Psoas muscle (tissue), 8 donors: Measurements from ENCODE around the gene CLEC9A. TPM values are rescaled to one million over a fixed set of nuclear protein-coding genes. Genes with fewer than 3 reads are reported as not detected.

Source experiments
- ATAC-seq, 4 donors: fragments of 200-7000 bp; cut with Tn5 transposase; one replicate each; pipeline ENCODE4 v1.9.1; 2020; ENCODE audit warnings: moderate library complexity in 3 of 4, mild to moderate bottlenecking in 2 of 4
- DNase-seq, 2 donors: peaks; one replicate each; pipeline ENCODE4 v3.0.0-alpha.2; 2020
- H3K27ac ChIP-seq: fragments of 200-600 bp; one replicate; pipeline ENCODE4 v1.8.0; 2022
- H3K27me3 ChIP-seq, 3 donors: fragments of 200-600 bp in 1 of 3; one replicate each; pipeline versions ENCODE4 v1.6.1 to v1.8.0; 2013 to 2022; ENCODE audit warnings: low read length in 2 of 3, mild to moderate bottlenecking in 2 of 3, moderate library complexity in 1 of 3; ENCODE audit not compliant: insufficient read depth in 3 of 3
- H3K36me3 ChIP-seq, 2 donors: fragments of 200-600 bp in 1 of 2; one replicate each; pipeline versions ENCODE4 v1.6.1 to v1.8.0; 2013 to 2022; ENCODE audit warnings: low read depth in 1 of 2, mild to moderate bottlenecking in 1 of 2, moderate library complexity in 1 of 2; ENCODE audit not compliant: insufficient read depth in 1 of 2
- H3K4me1 ChIP-seq: fragments of 200-600 bp; one replicate; pipeline ENCODE4 v1.8.0; 2022
- H3K4me3 ChIP-seq: fragments of 200-600 bp; one replicate; pipeline ENCODE4 v1.8.0; 2022; ENCODE audit warnings: mild to moderate bottlenecking
- H3K9me3 ChIP-seq: fragments of 200-600 bp; one replicate; pipeline ENCODE4 v1.8.0; 2022
- WGBS, 3 donors: extraction: QIAGEN DNeasy Blood & Tissue Kit; methylation state at CpG; one replicate each; pipeline versions ENCODE4 v1.1.6 to v1.1.7; 2013; 5-methylcytosine and 5-hydroxymethylcytosine counted together
- intact Hi-C, 2 donors: fragments of 100-400 bp; cut with DNase I; formaldehyde crosslinking; loops; one replicate each; pipeline versions ENCODE4 v1.11.0 to v1.14.2; 2022
- polyA plus RNA-seq, 3 donors: library from polyadenylated mRNA; stranded (reverse); fragments of 200-250 nt; gene quantifications; one replicate each; pipeline ENCODE4 v1.2.3, GENCODE V29; 2013
- total RNA-seq, 4 donors: library from RNA; stranded (reverse); fragmentation: NEBNext Ultra II Directional in 2 of 4; extraction: Animal tissue kit (Norgen Biotek cat#: 25700) in 2 of 4; gene quantifications; one replicate each; pipeline versions ENCODE4 v1.2.1 to v1.2.4, GENCODE V29; 2021 to 2023
- TF ChIP-seq, protein P1 (sequence below): fragments of 200-600 bp; IDR thresholded peaks from one replicate; pipeline ENCODE4 v1.8.0; 2022; ENCODE audit warnings: antibody characterized with exemption
- donor health status: healthy with polysubstance abuse.
- donor health status: DM: no; HTN: no; CAD: no; lungs with moderate emphysema.
- donor health status: Bipolar disorder and iron deficiency.
- donor health status: healthy.
- donor health status: DM: yes; HTN: yes; CAD: no.
- donor health status: DM: no; HTN: no; CAD: no.
- donor health status: DM: no; HTN: no; CAD: no.
- donor health status: DM: yes; HTN: yes; CAD: no.

CLEC9A gene
- total and polyA plus RNA-seq, 7 donors = 0.05 TPM; not detected in 6

DNA sequence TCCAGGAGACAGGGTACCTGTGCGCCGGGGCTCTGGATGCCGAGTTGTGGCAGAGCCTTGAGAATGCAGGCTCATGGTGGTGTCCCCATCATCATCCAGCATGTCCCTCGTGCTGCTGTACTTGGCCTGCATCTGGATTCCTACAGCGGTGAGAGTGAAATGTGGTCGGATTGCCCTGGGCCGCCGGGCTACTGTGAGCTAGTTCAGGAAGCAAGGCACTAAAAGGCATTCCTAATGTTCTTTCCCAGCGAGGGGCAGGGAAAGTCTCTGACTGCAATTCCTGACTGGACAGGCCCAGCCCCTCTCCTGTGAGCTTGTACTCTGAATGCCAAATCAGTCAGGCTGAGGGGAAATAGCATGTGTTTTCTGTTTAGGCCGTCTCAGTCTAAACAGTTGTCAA is 68.3 kb downstream of the CLEC9A start, which contains the start of gene CLEC1A:
TSS of gene CLEC1A (minus strand) at position 195 of the 400 bp plus-strand sequence. CDS start at position 132, 63 bp downstream.
- H3K27me3 ChIP-seq = peaks cover 0 to 3% (median 1%) of the 10 kb centered on the region in 3 donors
- H3K27ac ChIP-seq = peak within 1 kb of the TSS; percentile 48
- peak within 1 kb of the TSS; percentile 53 for H3K4me3 ChIP-seq
- DNase-seq = no peak
- no peaks in the 10 kb centered on the region for H3K4me1 ChIP-seq
- ATAC-seq = peak in 2 of 4 donors; percentile 36 to 42
- WGBS, 3 donors = 26 to 30% (median 27%) methylated on average over 10 of the region's 10 CpGs
- TF ChIP-seq, protein P1, sequence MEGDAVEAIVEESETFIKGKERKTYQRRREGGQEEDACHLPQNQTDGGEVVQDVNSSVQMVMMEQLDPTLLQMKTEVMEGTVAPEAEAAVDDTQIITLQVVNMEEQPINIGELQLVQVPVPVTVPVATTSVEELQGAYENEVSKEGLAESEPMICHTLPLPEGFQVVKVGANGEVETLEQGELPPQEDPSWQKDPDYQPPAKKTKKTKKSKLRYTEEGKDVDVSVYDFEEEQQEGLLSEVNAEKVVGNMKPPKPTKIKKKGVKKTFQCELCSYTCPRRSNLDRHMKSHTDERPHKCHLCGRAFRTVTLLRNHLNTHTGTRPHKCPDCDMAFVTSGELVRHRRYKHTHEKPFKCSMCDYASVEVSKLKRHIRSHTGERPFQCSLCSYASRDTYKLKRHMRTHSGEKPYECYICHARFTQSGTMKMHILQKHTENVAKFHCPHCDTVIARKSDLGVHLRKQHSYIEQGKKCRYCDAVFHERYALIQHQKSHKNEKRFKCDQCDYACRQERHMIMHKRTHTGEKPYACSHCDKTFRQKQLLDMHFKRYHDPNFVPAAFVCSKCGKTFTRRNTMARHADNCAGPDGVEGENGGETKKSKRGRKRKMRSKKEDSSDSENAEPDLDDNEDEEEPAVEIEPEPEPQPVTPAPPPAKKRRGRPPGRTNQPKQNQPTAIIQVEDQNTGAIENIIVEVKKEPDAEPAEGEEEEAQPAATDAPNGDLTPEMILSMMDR = no peak
- intact Hi-C loops = loop anchor here in 1 of 2 donors (1.0 kb wide), 1 partner anchor 17 kb away; no protein-coding TSS in a partner anchor
- no peaks in the 10 kb centered on the region for H3K9me3 ChIP-seq
- no peaks in the 10 kb centered on the region for H3K36me3 ChIP-seq

GRCh38 chr12:10101042-10101579 is 70.6 kb downstream of the CLEC9A start:
- Histone ChIP-seq H3K27ac (no peak overlapping the region), H3K4me3 (no peak overlapping the region), H3K36me3 (no peaks in the 10 kb centered on the region), H3K27me3 (peaks cover 0 to 3% (median 1%) of the 10 kb centered on the region in 3 donors), H3K4me1 (no peaks in the 10 kb centered on the region), H3K9me3 (no peaks in the 10 kb centered on the region)
- ATAC-seq (no peak), DNase-seq (no peak)
- intact Hi-C loops = no loop called here
- TF ChIP-seq, protein P1 = no peak
- WGBS, 3 donors = 24 to 29% (median 28%) methylated on average over 5 of the region's 5 CpGs

DNA sequence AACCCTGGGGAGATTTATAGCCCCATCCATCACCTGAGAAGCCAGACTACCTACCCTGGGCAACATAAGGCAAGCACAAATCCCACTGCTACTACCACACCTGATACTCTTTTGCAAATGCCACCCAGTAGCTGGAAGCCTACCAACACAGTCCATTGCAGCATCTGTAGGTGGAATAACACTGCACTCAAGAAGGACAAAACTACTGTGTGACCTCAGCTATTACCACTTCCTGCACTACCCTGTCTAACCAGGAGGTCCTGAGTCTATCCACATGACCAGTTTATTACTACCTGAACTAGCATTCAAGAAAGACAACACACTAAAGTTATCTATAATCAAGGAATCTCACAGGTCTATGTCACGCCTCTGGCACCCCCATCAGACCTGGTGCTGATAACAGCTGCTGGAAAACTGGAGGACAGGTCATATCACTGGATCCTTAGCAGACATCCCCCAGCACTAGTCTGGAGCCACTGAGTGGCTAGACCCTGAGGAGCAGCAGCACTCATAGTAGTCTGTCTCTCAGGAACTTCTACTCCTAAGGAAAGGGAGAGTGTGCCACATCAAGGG is 71.3 kb downstream of the CLEC9A start:
- H3K9me3 ChIP-seq = no peaks in the 10 kb centered on the region
- DNase-seq (no peak), ATAC-seq (no peak)
- H3K27me3 ChIP-seq = peaks cover 0 to 1% (median 0%) of the 10 kb centered on the region in 3 donors
- no peaks in the 10 kb centered on the region for H3K4me1 ChIP-seq
- WGBS, 3 donors = 83 to 89% (median 88%) methylated on average over 1 of the region's 1 CpG
- TF ChIP-seq, protein P1 = no peak
- intact Hi-C loops = no loop called here
- H3K27ac ChIP-seq = no peak overlapping the region
- H3K4me3 ChIP-seq = no peak overlapping the region
- H3K36me3 ChIP-seq = no peaks in the 10 kb centered on the region

GRCh38 chr12:10102322-10102721 is 71.8 kb downstream of the CLEC9A start:
- WGBS, 3 donors = 63 to 76% (median 68%) methylated on average over 2 of the region's 2 CpGs
- TF ChIP-seq, protein P1 = no peak
- ATAC-seq = no peak

More at GRCh38 chr12:10102322-10102721, 71.8 kb downstream of the CLEC9A start:
- H3K27ac ChIP-seq = no peak overlapping the region
- H3K27me3 ChIP-seq = peaks cover 0 to 1% (median 0%) of the 10 kb centered on the region in 3 donors
- no peaks in the 10 kb centered on the region for H3K36me3 ChIP-seq
- no peak for DNase-seq
- H3K4me3 ChIP-seq = no peak overlapping the region
- intact Hi-C loops = no loop called here
- H3K4me1 ChIP-seq = no peaks in the 10 kb centered on the region
- H3K9me3 ChIP-seq = no peaks in the 10 kb centered on the region
